ENCODE data around the gene LMAN2L.
A peak's percentile ranks its signal among the peaks of the same experiment; 100 is the strongest.

The LMAN2L gene

DNA sequence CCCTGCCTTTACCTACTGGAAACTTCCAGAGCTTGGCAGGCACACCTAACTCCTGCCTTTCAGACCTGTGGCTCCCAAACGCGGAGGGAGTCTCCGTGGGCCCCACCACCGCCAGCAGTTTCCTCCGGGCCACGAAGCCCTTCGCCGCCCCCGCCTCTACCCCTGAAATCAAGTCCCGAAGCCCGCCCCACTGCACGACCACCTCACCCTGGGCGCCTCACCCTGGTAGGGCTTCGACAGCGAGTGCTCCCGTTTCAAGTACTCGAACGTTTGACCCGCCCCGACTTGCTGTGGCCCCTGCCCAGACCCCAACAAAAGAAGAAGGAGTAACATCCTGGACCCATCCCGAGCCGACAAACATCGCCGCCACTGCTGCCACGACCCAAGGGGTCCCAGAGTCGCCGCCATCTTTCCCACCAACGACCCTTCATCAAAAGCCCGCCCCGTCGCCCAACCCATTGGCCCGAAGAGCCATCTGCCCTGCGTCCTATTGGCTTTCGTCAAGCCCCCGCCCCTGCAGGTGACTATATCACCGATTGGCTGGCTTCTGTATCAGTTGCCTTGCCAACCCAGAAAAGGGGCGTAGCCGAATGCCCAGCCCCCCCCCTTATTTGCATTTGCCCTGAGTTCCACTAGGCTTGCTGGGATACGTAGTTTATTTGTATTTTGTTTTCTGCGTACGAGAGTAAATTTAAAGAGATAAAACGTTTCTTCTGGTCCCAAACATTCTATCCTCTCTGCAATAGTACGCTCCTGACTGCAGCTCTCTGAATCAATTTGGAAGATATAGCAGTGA lies at the start of gene LMAN2L:
LMAN2L (minus strand) TSS at position 432 of the 796 bp plus-strand sequence; CDS start at position 408, 24 bp downstream.
- DNase-seq (ENCODE audit: low read depth in 2 of 2) = peak; percentile 93 to 99

- DNase-seq (ENCODE audit: low read depth in 2 of 2) = no peak
These were observed 49.4 kb upstream of the LMAN2L start for GRCh38 chr2:96789245-96789617.

- DNase-seq (ENCODE audit: low read depth in 2 of 2) = no peak
These were observed 48.8 kb upstream of the LMAN2L start for GRCh38 chr2:96788442-96789244.

GRCh38 chr2:96787411-96787810 lies 47.5 kb upstream of the LMAN2L start:
- no peak for DNase-seq (ENCODE audit: low read depth in 2 of 2)

DNA sequence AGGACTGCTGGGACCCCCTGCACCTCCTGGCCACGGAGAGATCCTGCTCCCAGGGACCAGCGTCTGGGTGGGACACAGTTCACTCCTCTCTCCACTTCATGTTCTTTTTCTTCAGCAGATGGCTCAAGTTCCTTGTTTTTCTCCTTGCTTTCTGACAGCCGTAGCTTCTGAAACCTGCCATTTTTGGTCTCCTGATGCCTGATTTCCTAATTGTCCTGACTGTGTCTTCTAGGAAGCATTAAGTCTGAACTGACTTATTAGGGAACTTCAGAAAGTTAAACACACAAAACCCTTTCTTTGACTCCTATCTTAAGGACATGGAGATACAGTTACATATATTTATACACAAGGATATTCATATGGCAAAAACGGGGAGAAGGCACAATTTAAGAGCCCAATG lies 43.5 kb upstream of the LMAN2L start:
- DNase-seq (ENCODE audit: low read depth in 2 of 2) = no peak

- DNase-seq (ENCODE audit: low read depth in 2 of 2) = no peak
These were observed 35.3 kb upstream of the LMAN2L start for GRCh38 chr2:96775160-96775559.

GRCh38 chr2:96773922-96774321 lies 34.1 kb upstream of the LMAN2L start:
- DNase-seq (ENCODE audit: low read depth in 2 of 2) = peak; percentile 21 to 44

DNA sequence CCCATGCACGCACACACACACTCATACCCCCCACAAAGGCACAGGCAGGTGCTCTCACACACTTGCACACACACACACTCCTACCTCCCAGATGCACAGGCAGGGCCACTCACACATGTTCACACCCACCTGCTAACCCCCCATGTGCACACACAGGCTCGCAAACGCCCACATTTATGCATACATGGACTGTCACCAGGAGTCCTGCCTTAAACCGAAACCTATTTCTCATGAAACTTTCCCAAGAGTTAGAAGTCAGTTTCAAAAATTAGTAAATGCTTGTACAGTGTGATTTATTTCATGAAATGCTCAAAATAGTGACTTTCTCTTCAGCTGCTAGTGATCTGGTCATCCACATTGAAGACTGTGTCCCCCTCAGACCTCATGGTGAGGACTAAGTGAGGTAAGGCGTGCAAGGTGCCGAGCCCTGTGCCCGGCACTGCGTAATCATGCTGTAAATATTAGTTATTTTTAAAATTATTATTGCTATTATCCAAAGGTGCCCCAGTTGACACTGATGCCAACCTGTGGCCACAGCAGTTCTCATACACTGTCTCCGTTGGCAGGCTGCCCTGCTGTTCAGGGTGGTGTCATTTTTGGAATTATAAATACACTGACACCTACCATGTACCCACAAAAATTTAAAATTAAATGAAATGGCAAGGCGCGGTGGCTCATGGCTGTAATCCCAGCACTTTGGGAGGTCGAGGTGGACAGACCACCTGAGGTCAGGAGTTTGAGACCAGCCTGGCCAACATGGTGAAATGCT lies 33.2 kb upstream of the LMAN2L start:
- peak in 1 of 2 donors; percentile 23 for DNase-seq (ENCODE audit: low read depth in 2 of 2)

DNA sequence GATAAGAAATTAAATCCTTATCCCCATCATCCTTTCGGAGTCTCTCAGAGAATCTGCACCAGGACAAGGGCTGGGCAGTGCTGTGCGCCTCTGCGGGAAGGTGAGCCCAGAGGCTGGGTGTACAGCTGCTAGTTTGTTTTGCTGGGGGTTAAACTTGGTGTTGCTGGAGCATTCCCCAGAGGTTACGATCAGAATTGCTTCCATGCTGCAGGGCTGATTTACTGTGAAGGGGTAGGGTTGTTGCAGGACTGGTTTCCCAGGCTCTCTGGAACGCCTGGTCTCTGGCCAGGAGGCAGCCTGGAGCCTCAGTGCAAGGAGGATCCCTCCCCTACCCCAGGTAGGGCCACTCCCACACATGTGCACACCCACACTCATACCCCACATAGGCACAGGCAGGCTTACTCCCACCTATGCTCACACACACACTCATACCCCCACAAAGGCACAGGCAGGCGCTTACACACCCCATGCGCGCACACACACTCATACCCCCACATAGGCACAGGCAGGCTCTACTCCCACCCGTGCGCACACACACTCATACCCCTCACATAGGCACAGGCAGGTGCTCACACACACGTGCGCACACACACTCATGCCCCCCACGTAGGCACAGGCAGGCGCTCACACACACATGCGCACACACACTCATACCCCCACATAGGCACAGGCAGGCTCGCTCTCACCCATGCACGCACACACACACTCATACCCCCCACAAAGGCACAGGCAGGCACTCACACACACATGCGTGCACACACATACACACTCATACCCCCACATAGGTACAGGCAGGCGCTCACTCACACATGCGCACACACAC lies 32.1 kb upstream of the LMAN2L start:
- no peak for DNase-seq (ENCODE audit: low read depth in 2 of 2)

DNA sequence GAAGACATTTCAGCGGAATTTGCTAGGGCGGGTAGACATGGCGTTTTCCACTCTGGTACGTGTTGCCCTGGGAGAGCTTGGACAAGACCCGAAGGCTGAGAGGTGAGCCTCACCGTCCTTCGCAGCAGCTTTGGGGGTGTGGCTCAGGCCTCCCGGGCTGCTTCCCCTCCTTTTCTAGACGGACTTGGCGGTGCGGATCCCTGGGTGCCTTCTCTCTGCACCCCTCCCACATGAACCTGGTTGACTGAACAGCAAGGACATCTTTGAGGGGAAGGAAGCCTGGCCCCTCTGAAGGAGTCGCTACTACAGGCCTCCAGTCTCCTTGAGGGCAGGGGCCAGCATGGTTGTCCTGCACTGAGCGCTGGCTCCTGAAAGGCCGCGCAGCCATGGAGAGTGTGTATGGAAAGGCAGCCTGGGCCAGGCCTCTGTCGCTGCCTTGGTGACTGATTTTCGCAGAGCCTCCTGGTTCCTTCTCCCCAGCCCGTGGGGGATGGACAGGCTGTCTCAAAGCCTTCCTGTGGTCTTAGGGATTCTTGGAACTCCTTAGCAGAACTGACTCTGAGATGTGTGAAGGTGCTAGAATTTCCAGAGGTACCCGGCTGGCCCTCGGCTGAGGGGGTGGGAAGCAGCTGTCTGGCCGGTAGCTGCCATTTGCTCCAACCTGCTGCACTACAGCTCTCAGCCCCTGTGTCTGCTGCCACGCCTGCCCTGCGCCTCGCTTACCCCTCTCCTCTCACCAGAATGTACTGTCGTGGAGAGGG lies 30.8 kb upstream of the LMAN2L start:
- no peak for DNase-seq (ENCODE audit: low read depth in 2 of 2)

- DNase-seq (ENCODE audit: low read depth in 2 of 2) = no peak
These were observed 29.9 kb upstream of the LMAN2L start for GRCh38 chr2:96769814-96770213.

DNA sequence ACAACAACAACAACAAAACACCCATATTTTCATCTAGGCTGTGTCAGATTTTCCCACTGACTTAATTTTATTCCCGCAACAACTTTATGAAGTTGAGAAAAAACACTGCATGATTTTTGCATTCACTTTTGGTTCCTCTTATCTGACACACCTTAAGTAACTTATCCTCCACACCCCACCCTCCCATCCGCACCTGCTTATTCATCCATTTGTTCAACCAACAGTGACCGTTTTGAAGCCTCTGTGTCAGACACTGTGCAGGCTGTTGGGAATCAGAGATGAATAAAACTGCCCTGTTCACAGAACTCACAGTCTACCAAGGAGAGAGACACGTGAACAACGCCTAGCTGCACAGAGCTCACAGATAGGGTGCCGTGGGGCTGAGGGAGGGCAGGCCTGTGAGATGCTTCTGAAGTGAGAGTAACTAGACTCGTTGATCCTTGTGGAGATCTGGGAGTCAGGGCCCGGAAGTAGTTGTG lies 28.3 kb upstream of the LMAN2L start:
- DNase-seq (ENCODE audit: low read depth in 2 of 2) = no peak

- DNase-seq (ENCODE audit: low read depth in 2 of 2) = no peak
These were observed 27.4 kb upstream of the LMAN2L start for GRCh38 chr2:96767135-96767871.

DNA sequence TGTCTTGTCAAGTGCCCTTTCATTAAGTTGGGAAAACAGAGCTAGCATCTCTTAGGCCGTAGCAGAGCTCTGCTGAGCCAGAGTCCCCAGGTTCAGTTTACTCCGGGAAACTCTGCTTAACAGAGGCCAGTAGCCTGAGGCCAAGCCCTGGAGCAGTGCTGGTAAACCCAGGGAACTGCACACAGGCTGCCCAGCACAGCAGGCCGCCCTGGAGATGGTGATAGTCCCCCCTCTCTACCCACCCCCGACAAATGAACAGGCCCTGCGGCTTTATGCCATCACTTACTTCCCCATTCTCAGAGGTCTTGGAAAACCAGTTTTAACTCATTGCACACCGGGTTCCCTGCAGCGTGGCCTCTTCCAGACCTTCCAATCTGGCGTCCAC lies 24.4 kb upstream of the LMAN2L start:
- no peak for DNase-seq (ENCODE audit: low read depth in 2 of 2)

- no peak for DNase-seq (ENCODE audit: low read depth in 2 of 2)
These were observed 23.8 kb upstream of the LMAN2L start for GRCh38 chr2:96763511-96764252.

DNA sequence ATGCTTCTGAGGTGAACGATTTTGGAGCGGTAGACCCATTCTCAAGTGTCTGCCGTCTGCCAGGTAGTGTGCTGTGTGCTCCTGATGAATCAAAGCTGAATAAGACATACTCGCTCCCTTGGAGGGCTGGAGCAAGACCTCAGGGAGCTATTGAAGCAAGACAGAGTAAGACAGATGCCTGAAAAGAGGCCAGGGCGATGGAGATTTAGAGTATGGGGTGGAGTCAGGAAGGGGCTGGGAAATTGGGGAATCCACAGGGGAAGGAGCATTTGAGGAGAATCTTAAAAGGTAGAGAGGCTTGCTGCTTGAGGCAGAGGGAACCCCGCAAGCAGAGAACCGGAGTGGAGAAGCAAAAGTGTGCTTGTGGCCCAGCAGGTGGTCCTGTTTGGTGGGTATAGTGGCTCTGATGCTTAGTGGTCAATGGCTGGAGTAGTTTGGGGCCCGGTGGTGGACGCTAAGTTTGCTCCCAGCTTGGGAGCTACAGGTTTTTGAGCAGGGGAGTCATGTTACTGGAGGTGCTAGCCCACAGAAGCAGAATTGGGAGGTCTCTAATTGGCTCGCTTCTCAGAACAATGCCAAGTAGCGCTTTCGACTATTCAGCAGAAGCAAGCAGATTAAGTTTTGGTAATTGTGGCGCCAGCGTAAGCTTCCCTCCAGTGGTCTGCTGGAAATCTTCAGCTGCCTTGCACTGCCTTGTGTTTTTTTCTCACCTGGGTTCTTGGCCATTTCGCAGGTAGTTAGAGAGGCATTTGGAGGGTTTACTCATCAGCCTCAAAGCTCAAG lies 22.9 kb upstream of the LMAN2L start:
- no peak for DNase-seq (ENCODE audit: low read depth in 2 of 2)

- DNase-seq (ENCODE audit: low read depth in 2 of 2) = no peak
These were observed 21.3 kb upstream of the LMAN2L start for GRCh38 chr2:96760986-96761832.

Data from stimulated activated CD8-positive, alpha-beta memory T cell treated with anti-CD3 and anti-CD28 coated beads, Interleukin-7, amount 100 ng/mL, for 4 hours (primary cell).